HG03439 (cell line): ENCODE data around the gene EFCAB8.
"Not testable (repeated sequence)": the region's sequence is repeated elsewhere in the genome, so short reads cannot be mapped to it uniquely, and the experiment has no call there.

Source experiments
- ATAC-seq: cut with Tn5 transposase; IDR thresholded peaks from one replicate; pipeline ENCODE4 v1.9.1; 2021; ENCODE audit warnings: mild to moderate bottlenecking, moderate library complexity; ENCODE audit not compliant: unreplicated experiment

The EFCAB8 gene

DNA sequence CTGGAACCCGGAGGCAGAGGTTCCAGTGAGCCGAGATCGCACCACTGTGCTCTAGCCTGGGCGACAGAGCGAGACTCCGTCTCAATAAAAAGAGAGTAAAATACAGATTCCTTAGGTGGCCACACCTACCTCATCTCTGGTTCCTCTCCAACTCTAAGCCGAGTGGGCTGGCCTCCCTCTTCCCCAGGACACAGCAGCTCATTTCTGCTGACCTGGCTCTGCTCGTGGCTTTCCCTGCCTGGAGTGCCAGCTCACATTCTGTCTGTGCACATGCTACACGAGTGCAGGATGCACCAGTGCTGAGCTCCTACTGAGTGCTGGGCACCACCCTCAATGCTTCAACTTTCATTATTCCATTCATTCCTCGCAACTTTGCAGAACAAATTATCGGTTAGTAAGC is 28.8 kb downstream of the EFCAB8 start:
- no peak for ATAC-seq

DNA sequence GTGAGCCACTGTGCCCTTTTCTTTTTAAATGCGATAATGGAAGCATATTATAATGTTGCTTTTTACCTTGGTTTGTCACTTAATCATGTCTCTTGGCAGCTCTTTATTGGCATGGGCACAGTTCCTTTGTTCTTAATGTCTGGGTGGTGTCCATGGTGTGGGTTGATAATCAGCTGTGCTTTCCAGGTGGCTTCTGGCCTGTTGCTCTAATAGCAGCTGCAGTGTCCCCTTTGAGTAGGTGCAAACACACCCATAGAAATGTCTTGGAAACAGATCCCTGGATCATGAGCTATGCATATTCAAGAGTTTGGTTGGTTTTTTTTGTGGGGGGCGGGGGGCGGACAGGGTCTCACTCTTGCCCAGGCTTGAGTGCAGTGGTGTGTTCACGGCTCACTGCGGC is 29.9 kb downstream of the EFCAB8 start:
- ATAC-seq = no peak

DNA sequence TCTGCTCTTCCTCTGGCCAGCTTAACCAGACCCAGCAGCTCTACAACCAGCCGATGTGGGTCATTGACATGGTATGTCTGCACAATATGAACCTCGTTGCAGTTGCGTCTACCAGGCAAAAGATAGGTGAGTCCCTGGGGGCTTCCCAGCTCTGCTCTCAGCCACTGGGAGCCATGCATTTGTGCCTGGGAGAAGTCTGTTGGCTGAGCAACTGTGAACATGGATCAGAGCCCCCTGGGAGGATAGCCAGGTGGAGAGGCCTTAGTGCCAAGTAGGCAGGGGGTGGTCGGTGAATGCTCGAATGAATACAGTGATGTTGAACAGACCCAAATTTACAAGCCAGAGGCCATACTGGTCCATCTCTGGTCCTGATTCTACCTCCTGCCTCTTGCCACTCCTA is 30.6 kb downstream of the EFCAB8 start:
- ATAC-seq = no peak

DNA sequence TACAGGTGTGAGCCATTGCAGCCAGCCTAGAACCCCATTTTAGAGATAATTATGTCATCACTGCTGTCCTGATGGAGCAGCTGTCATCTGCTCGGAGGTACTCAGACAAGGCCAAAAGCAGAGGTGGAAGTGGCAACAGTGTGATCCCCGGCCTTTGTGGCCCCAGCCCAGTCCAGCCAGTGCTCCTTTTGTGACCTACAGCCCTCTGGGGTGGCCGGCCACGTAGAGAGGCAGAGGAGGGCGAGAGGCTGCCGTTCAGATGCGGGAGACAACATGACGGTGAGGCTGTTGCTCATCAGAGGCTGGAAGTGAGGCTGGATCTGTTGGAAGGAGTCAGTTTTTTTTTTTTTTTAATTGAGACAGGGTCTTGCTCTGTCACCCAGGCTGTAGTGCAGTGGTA is 32.8 kb downstream of the EFCAB8 start:
- ATAC-seq = no peak

DNA sequence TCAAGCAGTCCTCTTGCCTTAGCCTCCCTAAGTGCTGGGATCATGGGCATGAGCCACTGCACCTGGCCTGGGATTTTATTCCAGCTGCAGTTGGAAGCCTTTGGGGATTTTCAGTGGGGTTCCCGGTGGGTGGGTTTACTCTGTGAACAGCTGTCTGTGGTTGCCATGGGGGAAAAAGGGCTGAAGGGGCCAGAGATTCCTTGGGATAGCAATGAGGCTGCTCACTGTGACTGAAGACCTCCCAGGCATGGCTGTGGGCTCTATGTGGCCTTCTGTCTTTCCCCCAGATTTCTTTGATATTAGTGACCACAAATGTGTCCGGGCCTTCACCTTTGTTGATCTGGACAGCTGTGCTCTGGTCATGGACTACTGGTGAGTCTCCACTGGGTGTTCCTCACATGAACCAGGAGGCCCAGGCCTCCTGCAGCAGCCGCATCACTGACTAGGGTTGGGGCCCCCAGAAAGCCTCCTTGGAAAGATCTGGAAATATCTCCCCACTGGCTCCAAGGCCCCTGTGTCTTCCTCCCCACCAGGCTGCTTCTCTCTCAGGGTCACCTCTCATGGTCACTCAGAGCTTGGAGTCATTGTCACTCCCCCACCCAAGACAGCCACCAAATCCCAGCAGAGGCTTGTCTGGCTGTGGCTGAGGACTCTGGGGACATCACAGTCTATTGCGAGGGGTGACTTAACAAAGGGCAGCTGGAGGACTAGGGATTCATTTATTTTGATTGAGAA is 33.4 kb downstream of the EFCAB8 start:
- no peak for ATAC-seq

DNA sequence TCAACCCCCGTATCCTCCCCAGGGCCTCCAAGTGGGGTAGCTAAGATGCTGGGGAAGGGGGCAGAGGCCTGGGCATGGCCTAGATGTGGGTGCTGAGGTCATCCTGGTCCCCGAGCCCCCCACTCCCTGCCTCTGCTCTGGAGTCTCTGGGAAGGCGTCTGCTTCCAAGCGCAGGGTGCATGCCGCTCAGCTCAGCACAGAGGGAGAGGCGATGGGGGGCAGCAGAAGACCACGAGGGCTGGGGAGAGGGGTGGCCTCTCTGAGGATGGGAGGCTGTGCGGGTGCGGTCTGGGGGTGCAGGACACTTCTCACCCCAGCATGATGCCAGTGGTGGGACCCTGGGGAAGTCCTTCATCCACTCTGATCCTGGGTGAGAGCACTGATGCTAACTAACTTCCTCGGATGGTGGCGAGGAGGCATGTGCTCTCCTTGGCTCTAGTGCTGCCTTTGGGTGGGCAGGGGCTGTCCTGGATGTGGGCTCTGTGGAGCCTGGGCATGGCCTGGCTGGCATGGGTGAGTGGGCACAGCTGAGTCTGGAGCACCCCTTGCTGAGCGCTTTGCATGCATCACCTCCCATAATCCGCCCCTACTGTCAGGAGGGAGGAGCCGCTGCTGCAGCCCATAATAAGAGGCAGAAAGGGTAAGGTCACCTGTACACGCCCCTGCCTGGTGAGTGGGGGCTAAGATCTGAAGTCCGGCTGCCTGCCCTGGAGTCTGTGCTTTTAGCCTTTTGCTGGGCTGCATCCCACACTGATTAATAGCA is 34.7 kb downstream of the EFCAB8 start:
- no peak for ATAC-seq

DNA sequence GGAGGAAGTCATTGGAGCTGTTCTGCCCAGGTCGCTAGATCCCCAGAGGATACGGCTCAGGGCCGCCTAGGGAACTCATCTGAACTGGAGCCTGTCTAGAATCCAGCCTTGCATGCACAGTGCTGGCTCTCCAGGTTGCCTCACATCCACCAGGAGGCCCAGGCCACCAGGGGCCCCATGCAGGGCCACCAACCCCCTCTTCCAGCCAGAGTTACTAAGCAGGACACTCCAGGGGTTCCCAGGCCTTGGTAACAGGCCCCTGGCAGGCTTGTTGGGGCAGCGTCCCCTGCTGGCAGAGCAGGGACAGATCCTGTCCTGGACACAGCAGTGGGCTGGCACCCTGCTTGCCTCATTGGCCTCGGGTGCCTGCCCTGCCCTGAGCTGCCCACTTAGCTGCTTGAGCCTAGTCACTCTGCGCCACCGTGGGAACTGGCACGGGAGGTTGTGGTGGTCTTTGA is 35.3 kb downstream of the EFCAB8 start:
- ATAC-seq = no peak

DNA sequence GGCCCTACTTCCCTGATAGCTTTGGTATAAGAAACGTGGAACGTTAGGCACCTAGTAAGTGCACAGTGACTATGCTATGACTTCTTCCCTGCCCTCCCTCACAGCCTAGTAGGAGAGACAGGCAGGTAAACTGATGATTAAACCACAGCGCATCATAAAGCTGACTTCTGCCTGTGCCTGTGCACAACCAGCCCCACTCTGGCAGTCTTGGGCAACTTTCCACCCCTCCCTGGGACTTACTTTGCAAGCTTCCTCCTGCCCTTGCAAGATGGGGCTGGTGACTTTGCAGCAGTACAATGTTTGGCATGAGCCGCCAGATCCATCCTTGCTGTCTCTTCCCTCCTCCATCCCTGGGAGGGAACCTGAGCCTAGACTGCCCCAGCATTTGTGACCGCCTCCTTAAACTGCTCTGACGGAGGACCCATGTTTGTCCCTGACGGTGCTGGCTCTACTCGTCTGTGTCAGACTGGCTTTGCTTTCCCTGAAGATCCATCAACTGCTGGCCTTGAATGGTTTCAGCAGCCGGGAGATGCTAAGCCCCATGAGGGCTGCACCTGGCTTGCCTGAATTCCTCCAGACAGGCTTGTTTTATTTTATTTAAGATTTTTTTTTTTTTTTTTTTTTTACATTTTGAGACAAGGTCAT is 36.1 kb downstream of the EFCAB8 start:
- ATAC-seq = no peak

DNA sequence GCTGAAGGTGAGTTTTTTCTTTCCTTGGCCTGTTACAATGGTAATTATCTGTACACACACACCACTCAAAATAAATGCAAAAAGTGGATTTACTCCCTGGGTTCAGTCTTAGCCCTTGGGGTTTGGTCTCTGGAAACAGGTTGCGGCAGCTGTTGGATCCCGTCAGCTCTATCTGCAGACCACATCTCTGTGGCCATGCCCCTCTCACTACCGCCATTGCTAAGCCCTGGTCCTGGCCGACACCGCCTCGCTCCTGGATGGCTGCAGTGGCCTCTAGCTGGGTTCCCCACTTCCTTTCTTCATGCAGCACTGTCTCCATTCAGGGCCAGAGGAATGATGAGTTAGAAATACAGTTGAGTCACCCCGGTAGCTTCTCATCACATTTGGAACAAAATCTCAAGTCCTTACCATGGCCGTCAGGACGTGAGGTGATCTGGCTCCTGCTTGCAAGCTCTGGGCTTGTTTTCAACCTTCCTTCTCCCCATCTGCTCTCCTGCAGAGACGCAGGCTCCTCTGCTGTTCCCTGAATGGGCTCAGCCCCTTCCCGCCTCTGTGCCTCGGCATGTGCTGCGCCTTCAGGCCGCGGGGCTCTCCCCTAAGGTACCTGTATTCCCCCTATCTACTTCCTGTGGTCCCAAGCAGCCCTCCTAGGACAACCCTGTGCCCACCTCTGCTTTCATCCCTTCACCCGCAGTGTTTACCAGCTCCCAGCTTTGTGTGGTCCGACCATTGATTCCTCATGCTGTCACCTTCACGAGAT is 38.0 kb downstream of the EFCAB8 start:
- ATAC-seq = no peak

DNA sequence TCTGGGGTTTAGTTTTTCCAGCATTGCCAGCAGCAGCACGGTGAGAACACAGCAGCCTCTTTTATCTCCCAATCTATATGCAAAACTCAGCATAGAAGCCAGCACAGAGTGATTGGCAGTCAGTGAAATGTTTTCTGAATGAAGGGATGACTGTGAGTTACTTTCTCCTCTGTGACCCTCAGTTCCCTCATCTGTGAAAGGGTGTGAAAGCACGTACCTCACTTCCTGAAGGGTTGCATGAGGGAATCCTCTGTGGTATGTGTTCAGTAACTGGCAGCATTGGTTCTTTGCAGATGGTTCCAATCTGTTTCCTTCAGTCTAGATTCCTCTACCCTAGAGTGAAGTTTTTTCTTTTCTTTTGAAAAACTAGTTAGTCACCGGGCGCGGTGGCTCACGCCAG is 40.0 kb downstream of the EFCAB8 start:
- ATAC-seq = no peak

DNA sequence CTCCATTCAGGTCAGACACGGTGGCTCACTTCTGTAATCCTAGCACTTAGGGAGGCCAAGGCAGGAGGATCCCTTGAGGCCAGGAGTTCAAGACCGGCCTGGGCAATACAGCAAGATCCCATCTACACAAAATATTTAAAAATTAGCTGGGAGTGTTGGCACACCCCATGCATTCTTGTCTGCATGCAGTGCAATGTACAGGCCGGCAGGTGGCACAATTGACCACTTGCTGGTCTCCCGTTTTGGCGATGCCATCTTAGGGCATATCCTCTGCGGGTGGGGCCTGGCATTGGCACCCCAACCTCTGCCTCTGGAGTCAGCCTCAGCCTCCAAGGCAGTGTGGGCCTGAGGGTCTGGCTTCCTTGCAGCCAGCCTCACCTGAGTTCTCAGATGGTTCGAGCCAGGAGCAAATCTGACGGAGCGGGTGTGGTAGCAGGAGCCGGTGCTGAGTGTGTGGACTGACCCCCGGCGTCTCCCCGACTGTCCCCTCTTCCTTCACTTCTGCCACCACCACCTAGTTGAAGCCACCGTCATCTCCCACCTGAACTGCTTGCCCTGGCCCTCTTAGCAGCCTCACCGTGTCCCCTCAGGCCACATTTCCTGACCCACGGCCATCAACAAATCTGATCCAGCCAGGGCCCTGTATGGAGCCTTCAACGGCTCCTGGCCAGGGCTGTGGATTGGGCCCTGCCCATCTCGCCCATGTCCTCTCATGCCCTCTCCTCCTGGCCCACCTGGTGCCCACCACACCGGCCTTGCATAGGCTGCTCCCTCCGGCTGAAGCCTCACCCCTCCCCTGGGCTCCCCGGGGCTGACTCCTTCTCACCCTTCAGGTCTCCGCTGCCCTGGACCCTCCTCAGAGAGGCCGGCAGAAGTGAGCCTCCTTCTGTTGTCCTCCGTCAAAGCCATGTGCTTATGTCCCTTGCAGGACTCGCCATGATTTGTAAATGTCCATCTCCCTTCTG is 44.0 kb downstream of the EFCAB8 start:
- no peak for ATAC-seq

DNA sequence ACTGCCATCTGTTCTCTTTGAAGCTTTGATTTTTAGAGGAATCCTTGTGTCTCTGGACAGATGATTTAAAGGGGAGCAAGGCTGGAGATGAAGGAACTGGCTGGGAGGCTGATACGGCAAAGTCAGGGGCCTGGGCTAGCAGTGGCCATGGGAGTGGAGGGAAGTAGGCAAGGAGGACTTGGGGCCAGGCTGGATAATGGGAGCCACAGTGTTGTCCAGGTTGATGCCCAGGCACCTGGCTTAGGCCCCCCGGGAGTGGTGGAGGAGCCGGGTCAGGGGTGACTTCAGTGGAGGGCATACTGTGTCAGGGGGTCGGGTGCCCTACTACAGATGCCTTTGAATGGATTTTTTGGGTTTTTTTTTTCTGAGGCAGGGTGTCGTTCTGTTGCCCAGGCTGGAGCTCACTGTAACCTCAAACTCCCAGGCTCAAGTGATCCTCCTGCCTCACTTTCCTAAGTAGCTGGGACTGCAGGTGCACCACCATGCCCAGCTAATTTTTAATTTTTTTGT is 45.0 kb downstream of the EFCAB8 start:
- no peak for ATAC-seq

DNA sequence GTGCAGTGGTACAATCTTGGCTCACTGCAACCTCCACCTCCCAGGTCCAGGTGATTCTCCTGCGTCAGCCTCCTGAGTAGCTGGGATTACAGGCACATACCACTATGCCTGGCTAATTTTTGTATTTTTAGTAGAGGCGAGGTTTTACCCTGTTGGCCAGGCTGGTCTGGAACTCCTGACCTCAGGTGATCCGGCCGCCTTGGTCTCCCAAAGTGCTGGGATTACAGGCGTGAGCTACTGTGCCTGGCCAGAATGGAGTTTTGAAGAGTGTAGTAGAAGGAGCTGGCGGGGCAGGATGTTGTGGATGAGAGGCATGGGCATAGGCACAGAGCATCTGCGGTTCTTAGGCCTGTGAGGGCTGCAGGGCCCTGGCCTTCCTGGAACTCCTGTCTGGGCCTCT is 46.0 kb downstream of the EFCAB8 start:
- not testable (repeated sequence) for ATAC-seq

DNA sequence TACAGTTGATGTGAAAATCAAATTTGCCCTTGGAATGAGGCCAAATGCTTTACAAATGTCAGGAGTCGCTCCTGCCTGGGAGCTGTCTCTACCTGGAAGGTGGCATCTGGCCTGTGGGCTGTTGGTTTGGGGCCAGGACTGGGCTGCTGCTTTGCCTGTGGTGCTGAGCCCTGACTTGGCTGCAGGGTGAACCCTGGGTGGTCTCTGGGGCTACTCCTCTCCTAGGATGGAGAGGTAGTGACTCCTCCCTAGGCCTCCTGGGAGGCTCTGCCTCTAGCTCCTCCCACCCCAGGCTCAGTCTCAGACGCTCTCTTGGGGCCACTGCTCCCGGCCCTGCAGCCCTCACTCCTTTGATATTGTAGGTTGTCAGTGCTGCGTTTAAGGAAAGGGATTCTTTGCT is 47.5 kb downstream of the EFCAB8 start:
- ATAC-seq = no peak

DNA sequence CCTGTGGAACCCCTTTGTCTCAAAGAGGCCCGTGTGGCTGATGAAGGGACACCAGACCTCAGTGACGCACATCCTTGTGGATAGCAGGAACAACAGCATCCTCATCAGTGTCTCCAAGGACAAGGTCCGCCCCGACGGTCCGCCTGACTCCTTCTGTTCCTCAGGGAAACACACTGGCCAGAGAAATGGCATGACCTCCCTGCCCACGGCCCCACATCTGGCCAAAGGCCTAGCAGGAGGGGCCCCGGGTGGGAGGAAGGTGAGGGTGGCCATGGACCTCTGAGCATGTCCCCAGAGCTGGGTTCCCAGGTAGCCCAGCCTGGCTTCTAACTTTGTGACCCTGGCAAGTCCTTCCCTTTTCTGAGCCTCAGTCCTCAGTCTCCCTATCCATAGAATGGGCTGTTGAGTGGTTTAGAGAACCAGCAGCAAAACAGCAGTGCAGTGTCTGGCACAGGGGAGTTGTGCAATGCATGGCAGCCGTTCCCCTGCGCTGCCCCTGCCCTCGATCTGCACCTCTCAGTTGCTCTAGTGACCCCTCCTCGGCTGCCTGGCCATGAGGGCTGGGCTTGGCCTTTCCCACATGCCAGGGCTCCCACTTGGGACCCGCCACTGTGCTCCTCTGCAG is 48.3 kb downstream of the EFCAB8 start:
- no peak for ATAC-seq

DNA sequence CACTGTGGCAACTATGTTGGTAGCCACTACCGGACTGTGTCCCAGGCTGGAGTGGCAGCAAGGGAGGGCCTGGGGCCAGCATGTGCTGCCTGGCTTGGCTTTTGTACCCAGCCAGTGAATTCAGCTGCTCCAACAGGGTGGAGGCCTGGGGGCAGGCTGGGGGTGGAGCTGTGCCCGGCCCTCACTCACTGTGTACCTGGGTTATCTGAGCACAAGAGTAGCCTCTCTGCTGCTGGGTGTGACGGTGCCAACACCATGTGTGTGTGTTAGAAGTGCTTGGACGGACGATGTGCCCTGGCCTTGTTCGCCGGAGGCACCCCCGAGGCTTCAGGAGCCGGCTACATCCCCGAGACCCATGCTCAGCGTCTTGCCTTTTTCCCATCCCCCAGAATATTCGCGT is 49.2 kb downstream of the EFCAB8 start:
- no peak for ATAC-seq

DNA sequence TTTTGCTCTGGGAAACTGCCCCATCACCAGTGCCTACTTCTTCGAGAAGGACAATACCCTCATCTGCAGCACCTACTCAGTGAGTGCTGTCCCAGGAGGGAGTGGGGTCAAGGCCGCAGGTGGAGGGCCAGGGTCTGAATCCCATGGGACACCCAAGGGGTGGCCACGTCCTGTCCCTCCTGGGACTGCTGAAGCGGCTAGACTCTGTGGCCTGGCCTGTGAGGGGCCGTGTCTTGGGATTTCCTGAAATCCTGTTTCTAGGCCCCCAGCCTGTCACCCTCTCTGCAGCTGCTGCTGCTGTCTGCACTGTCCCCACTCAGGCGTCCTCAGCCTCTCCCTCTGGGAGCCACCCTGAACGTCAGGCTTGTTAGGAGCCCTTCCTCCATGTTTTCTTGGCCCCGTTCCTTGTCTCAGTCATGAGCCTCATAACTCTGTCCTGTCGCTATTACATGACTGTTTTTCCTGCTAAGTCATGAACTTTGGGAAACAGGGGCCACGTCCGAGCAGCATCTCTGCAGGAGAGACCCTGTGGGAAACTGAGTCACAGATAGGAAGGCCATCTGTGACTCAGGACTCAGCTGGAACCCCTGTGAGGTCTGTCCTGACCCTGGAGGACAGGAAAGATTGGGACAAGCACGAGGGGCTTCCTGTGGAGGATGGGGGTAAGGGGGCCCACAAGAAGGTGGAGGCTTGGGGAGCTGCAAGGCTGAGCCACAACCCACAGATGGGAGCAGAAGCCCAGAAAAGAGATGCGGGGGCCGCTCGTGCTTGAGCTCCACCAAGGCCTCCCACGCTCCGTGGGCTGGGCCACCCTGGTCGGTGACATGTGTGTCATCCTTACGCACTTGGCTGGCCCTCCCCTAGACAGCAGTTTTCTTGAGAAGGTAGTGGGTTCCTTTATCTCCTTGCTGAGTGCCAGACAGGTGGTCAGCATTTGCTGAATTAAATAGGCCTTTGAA is 49.9 kb downstream of the EFCAB8 start:
- no peak for ATAC-seq

DNA sequence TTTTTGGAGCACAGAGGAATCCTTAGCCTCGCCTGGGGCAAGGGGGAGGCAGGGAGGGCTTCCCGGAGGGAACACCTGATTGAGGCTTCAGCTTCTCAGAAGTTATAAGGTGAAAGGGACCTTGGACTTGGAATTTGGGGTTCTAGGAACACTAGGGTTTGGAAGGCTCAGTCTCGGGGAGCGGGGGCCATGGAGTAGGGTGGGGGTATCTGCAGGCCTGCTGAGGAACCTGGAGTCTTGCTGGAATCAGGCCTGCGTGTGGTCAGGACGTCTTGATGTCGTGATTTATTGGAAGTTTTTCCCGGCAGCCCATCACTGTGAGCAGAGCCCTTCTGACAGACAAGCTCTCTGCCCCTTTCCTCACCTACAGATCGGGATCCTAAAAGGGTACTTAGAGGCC is 50.7 kb downstream of the EFCAB8 start:
- ATAC-seq = no peak
